NCI-H2081 treated with DMSO at 0.1 percent for 48 hours (cell line): Measurements from ENCODE around the gene HSPA1B.

Source experiments
- DNase-seq: peaks from one replicate; lab custom pipeline; 2025; lab: John Stamatoyannopoulos, UW

Gene HSPA1B

DNA sequence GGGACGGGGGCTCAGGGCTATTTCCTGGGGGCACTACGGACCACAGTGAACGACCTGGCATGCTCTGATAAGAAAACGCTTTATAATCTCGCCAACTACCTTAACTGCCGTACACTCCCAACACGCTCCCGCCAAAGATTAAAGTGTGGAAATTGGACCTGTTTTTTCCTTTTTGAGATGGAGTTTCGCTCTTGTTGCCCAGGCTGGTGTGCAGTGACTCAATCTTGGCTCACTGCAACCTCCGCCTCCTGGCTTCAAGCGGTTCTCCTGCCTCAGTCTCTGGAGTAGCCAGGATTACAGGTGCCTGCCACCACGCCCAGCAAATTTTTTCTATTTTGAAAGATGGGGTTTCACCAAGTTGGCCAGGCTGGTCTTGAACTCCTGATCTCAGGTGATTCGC, 51.6 kb downstream of the HSPA1B start:
- DNase-seq, result no peak
